Skeletal muscle cell (primary cell): ENCODE results near the gene DTHD1.

Experiments
- DNase-seq: peaks from one replicate; pipeline ENCODE4 v3.0.0-alpha.2; 2010; ENCODE audit warnings: low read depth
- H3K4me3 ChIP-seq: 2 replicates; pipeline ENCODE4 v1.5.1; 2011; ENCODE audit warnings: low read depth, mild to moderate bottlenecking, control low read depth, low read length, moderate library complexity

Gene DTHD1

DNA sequence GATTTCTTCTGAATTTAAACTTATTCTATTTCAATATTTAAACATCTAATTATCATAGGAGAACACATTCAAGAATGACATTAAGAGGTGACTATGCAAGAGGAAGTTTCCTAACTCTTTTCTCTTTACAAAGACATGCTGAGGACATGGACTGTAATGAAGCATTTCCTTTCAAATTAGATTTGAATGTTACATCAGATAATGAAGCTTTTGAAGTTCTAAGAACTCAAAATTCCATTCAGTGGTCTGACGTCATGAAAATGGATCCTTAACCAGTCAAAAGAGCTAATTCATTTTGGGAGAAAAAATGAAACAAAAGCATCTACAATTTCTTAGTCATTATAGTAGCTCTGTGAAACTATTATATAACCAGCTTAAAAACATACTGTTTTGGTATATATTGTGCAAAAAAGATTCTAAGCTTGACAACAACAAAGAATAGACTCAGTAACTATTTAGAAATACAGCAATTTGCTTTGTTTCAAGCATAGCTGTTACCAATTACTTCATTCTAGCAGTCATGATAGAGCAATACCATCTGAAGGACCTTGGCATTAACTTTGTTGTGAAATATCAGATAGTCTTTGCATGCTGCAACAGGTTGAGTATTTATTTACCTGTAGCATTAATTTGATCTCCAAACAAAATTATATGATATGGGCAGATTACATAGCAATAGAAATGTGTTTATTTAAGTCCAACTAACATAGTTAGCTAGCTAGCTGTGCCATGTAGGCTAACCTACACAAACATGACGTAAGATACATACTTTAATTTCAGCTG lies 13.7 kb upstream of the DTHD1 start:
- H3K4me3 ChIP-seq: no peak overlapping the region
- no peak for DNase-seq

DNA sequence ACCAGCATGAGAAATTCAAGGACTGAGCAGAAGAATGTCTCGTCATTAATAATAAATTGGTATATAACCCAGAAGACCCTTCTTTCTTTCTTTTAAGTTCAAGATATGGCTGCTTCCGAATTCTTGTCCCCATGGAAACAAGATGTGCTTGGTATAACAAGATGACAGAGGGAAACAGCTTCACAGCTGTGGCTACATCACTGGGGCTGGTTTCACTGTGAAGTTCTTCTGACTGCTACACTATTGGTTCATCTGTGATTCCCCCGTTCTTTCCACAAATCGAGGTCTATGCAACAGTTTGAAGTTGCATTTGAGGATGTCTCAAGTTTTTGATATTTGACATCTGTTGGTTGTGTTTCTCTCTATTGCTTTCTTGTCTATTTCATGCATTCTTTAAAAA lies 12.3 kb upstream of the DTHD1 start:
- no peak for DNase-seq
- no peak overlapping the region for H3K4me3 ChIP-seq

DNA sequence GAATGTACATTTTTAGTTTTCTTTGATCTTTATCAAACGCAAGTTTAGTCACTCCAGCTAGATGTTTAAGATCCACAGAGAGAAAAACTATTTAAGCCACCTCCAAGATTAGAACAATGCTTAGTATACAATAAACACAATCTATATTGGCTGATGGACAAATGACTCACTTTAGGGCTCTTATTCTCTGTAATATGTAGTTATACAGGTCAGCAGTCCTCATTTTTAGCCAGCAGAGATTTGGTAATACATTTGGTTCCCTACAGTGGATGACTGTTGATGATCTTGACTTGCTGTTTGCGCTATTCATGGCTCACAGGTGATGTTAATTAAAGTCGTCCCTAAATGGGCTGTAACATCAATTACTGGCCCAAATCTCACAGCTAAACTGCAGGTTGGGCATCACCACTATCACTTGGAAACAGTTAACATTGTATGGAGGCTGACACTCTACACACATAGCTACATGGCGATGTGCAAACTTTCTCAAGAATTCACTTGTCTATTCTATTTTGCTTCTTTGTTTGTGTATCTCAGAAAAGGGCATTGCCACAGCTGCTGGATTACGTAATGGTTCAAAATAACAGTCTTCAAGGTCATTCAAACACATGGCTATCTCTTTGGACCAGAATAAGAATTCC lies 11.8 kb upstream of the DTHD1 start:
- no peak overlapping the region for H3K4me3 ChIP-seq
- DNase-seq: no peak

DNA sequence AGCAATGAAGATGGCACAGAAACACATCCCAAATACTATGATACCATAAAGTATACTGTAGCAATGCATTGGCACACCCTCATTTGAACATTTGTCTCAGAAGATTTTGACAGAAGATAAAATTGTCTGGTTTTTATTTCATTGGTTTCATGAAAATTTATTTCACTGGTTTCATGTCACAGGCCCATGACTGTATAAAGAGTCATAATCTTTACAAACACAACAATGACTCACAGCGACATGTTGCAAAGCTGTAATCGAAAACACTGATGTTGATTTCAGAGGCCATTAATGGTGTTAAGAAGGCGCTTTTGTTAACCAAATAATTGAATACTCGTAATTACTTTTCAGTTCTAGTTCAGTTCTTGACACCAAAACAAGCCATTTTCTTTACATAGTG lies 8.1 kb upstream of the DTHD1 start:
- no peak overlapping the region for H3K4me3 ChIP-seq
- no peak for DNase-seq

DNA sequence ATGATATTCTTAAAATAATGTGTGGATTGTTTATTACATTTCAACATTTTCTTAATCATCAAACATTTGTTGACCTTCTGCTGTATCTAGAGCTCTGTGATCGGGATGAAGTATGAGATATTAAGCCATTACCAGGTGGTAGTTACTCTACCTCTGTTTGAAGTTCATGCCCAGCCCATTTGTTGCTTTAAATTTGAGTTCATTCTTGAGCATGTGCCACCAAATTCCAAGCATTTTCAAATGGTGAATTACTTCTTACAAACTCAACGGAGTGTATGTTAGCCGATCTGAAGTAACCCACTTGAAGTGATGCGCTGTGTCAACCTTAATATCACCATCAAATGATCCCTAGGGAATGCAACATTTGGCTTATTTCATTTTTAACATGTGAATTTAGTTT lies 7.3 kb upstream of the DTHD1 start:
- no peak for DNase-seq
- no peak overlapping the region for H3K4me3 ChIP-seq

DNA sequence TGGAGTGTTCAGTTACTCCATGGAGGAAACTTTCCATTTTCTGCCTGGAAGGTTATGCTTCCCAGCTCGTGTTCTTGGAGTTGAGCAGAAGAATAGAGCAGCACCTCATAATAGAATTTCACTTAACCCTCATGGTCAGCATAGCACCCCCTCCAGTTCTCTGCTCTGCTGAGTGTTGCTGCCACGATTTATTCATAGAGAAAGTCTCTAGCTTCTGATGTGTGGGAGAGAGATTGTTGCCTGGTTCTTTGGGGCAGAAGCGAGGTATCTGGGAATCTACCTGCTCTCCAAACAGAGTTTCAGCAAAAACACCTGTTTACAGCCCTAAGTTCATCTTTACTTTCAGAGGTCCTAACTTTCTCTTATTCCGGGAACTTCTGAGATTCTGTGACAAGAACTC lies 3.9 kb upstream of the DTHD1 start:
- DNase-seq: no peak
- no peak overlapping the region for H3K4me3 ChIP-seq

DNA sequence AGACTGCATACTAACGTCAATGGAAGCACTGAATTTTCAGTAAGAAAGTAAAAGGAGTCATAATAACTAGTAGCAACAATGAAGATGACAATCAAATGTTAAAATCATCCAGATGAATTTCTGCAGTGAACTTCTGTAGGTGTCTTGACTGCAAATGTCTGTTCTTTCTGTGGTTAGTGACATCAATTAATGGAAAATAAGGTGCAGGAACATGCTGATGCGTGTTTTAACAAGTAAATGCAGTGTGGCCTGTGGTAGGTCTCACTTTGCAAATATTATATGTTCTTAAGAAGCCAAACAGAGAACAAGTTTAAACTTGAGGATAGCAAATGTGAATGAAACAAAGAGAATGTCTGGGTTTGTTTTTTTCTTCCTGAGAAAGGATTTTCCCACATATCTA lies 2.6 kb upstream of the DTHD1 start:
- DNase-seq: no peak
- H3K4me3 ChIP-seq: no peak overlapping the region

DNA sequence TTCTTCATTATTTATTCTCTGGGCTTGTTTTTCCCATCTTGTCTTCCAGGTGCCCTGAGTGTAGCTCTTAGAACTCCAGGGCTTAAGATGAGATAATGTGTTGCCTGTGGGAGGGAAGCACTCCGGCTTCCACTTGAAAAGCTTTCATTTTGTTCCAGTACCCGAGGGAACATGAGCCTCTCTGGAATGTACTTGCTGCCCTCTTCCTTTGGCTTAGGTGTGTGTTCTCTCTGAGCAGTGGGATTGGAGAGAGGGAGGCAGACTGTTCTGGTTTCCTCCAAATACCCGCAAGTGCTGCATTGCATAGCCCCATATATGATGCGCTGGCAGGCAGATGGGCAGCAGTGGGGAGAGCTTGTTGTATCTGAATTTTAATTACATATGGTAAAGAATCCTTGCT lies 861 bp upstream of the DTHD1 start:
- DNase-seq: no peak
- no peak overlapping the region for H3K4me3 ChIP-seq

DNA sequence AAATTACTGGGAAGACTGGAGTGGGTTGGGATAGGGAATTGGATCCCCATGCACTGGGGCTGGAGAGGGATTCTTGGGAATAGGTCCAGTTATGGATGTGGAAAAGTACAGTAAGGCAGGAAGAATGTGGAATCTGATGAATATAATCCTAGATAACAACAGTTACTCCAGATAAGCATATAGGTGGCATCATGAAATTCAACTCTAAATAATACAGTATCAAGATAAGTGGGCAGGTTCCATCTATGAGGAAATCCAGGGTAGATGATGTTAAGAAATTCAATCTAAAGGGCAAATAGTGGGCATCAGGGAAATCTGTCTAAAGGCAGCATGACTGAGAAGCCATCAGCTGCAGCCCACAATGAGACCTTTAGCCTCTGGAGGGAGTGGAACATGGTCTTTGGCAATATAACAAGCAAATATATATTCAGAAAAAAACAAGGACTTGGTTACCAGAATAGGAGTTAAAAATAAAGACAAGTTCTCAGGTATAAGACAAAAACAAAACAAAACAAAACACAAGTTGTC lies 1.2 kb downstream of the DTHD1 start:
- DNase-seq: no peak
- no peak overlapping the region for H3K4me3 ChIP-seq

DNA sequence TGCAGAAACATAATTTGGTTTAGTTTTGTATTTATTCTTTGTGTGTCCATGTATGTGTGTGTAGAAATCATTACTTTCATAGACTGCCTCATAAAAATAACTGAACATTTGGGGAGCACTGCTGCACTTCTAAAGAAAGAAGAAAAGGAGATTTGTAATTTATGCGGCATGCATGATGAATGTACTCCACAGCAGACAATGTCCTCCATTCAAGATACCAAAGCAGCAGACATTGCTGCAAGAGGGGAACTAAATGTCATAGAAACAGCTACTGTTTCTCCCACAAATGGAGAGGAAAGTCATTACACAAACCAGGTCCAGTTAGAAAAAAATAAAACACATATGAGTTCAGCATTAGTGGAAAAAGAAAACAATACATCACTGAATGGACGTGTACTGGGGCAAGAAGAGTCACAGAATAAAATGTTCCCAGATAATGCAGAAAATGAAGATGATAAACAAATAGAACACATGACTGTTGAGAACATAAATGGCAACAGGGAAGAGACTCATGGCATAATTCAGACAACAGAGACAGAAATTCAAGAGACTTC lies 2.6 kb downstream of the DTHD1 start:
- H3K4me3 ChIP-seq: no peak overlapping the region
- no peak for DNase-seq

DNA sequence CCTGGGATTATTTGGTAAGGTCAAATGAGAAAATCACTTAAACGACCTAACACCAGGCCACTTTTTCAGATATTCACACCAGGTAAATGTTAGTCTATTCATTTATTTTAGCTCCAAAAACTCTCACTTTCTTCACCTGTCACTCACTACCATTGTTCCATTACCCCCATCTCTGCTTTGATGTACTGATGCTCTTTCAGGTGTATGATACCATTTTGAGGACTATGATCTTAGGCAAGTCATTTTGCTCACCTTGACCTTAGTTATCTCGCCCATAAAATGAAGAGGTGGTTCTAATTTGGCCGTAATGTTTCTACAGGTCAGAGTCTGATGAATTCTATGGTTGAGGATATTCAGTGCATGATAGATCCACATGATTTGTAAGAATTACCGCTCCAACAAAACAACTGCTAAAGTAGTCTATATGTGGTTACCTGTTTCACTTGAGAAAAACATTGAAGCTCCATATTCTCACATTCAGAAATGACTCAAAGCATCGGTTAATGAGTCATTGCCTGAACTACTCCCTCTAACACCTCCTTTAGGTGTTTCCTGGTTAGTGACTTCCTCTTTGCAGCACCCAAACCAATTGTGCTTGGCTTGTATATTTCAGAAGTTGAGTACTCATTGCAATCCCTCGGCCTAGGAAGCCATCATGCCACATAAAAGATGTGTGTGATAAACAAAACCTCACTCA lies 4.5 kb downstream of the DTHD1 start:
- DNase-seq: no peak

DNA sequence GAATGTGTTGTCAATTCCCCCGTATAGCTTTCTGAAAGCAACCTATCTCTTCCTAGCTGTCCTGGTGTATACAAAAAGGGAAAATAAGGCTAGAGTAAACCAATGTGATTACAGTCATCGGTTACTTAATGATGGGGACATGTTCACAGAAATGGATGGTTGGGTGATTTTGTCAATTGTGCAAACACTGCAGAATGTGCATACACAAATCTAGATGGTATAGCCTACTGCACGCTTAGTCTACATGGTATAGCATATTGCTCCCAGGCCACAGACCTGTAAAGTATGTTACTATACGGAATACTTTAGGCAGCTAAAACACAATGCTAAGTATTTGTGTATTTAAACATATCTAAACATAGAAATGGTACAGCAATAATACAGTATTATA lies 5.1 kb downstream of the DTHD1 start:
- H3K4me3 ChIP-seq: no peak overlapping the region
- no peak for DNase-seq

More for the DNA sequence above, 4.5 kb downstream of the DTHD1 start:
- H3K4me3 ChIP-seq: no peak overlapping the region

DNA sequence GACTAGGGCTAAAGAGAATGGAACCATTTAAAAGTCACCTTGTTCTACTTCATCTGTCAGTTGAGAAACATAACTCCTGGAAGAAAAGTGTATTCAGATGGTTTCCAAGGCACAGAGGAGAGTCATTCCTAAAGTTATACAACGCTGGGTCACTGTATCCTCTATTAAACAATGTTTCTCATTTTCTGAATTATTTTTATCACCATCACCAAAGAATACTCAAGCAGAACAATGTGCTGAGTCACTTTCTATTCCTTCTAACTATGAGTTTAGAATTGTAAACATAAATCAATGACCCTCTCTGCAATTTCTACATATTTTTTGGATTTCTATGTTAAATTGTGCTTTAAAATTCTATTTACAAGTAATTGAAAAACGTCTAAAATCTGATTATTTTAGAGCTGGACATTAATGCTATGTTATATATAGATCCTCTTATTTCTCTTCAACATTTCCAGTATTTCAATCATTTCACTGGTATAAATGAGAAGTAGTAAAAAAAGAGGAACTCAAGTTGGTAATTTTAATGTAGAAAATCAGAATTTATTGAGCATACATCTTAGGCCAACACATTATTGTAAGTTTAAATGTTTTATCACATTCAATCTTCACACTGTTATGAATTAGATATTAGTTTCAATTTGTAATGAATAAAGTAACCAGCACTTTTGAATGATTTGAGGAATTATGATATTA lies 7.5 kb downstream of the DTHD1 start:
- H3K4me3 ChIP-seq: no peak overlapping the region
- DNase-seq: no peak

DNA sequence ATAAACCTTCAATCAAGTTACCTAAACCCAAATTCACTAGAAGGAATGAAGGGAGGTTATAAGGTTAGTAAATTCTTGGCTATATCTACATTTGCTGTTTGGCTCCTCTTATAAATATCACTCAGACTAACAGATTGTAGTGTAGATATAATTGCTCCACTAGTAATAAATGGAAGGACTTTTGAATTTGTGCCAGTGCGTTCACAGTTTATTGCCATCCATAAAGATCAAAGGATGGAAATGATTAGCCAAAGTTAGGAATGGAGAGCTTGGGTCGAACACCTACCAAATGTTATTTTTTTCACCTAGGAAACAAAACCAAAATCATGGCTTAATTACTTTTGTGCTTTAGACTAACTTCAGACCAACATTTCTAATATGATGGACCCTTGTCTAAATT lies 9.2 kb downstream of the DTHD1 start:
- H3K4me3 ChIP-seq: no peak overlapping the region
- DNase-seq: no peak

DNA sequence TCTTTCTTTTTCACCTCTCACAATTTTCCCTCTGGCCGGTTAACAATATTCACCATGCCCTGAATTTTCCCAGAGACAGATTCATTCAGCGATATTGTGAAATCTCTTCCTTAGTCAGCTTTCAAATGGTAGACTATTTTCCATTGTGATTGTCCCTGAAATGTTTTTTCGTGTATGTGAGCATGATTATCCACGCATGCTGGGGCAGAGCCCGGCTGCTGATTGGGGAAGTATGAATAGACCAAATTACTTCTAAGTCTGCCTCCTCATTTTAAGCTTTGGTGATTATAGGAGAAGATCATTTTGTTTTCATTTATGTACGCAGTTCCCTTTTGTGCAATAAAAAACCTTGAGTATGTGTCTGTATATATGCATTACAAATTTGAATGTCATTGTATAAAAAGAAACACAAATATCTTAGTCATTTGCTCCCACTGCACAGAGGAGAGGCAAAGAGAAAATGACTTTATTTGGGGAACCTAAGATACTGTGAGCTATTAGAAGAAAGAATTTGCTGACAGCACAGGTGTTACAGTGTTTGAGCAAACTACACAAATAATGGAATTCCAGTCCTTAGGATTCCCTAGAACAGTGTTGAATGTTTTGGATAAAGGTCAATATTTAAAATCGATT lies 11.3 kb downstream of the DTHD1 start:
- no peak overlapping the region for H3K4me3 ChIP-seq
- DNase-seq: no peak

DNA sequence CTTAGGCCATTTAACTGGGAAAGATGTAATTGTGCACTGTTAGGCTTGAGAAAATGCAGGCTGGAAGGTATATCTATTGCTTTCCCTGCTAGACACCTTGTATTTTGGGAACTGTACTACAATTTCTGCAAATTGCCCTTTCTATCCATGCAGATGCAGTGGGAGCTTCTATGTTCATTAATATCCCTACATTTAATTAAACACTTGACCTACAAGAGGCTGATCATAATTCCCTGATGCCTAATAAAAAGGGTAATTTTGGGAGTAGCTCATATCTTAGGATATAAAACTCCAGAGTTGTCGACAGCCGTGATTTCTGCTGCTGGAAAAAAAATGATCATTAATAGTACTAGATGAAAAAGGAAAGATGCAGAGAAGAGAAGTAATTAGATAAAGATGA lies 19.7 kb downstream of the DTHD1 start:
- H3K4me3 ChIP-seq: no peak overlapping the region
- no peak for DNase-seq

DNA sequence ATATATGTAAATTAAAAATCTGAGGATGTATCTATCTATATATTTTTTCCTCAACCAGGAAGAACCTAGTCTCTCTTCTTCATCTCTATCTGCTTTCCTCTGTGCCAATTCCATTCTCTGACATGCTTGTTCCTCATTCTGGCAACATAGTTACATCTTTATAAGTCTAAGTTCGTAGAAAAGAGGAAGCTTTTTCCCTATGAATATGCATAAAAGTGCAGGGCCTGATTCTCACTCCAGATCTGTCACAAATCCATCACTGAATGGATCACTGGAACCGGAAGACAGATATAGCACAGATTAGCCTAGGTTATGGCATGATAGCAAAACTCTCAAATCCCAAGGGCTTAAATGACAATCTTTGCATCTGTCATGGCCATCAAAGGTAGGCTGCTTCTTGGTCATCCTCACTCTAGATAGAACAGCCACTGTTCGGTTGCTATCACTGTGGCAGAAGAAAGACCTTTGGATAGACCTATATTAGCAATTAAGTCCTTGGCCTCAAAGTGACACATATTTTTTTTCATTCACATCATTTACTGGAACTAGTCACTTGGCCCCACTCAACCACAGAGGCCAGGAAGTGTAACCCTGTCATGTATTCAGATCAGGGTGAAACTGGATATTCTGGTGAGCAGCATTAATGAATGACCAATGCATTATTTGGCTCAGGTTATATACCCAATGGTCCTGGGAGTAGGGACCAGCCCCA lies 22.2 kb downstream of the DTHD1 start:
- no peak for DNase-seq
- H3K4me3 ChIP-seq: no peak overlapping the region

DNA sequence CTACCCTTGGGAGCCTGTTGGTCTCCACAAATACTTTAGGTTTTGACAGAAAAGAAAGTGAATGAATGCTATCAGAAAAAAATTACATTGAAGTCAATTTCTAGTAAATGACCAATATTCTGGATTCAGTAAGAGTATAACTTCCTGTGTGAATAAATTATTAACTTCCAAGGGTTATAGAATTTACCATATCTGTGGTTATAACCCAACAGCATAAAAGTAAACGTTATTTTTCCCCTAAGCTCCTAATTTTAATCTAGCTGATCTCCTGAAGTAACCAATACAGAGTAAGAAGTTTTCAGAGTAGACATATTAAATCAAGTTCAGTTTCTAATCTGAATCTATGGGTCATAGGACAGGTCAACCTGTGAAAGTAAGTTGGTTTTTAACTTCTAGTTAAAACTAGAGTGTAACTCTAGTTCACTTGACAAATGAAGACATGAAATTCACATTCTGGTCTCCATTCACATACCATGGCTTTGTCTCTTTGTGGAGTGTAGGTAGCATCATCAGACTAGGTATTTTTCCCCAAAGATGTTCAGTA lies 22.8 kb downstream of the DTHD1 start:
- H3K4me3 ChIP-seq: no peak overlapping the region
- no peak for DNase-seq
